HepG2 (cell line): ENCODE data around the gene DNAJA2. TPM values are rescaled to one million over a fixed set of nuclear protein-coding genes. Genes with fewer than 3 reads are reported as not detected.

Experiments
- FOXC1 ChIP-seq: sonication (generic); formaldehyde crosslinking; IDR thresholded peaks from 2 replicates; pipeline ENCODE4 v1.8.0; 2022; ENCODE audit warnings: mild to moderate bottlenecking, missing genetic modification reagents, borderline replicate concordance
- IRX3 ChIP-seq: sonication (generic); formaldehyde crosslinking; IDR thresholded peaks from 2 replicates; pipeline ENCODE4 v1.8.1; 2023; ENCODE audit warnings: mild to moderate bottlenecking, low read depth, missing genetic modification reagents, borderline replicate concordance
- MED8 ChIP-seq: sonication (generic); formaldehyde crosslinking; IDR thresholded peaks from 2 replicates; pipeline ENCODE4 v1.8.1; 2023; ENCODE audit warnings: mild to moderate bottlenecking, missing genetic modification reagents; ENCODE audit not compliant: insufficient replicate concordance
- NCOA5 ChIP-seq: sonication (generic); formaldehyde crosslinking; IDR thresholded peaks from 2 replicates; pipeline ENCODE4 v1.4.0; 2020; ENCODE audit warnings: missing genetic modification reagents
- PHF8 ChIP-seq: sonication (generic); formaldehyde crosslinking; IDR thresholded peaks from 2 replicates; pipeline ENCODE4 v1.5.0; 2020; ENCODE audit warnings: missing genetic modification reagents
- POLR2A ChIP-seq, 2 experiments: IDR thresholded peaks; 2 replicates each; pipeline ENCODE4 v1.6.1; 2011; ENCODE audit warnings: low read depth in 2 of 2, low read length in 2 of 2, mild to moderate bottlenecking in 1 of 2, moderate library complexity in 1 of 2; ENCODE audit not compliant: insufficient read depth in 1 of 2
- RNF2 ChIP-seq: fragments of 450-650 bp; conservative IDR thresholded peaks from 2 replicates; pipeline ENCODE4 v1.6.1; 2016; ENCODE audit warnings: low read depth
- TOE1 ChIP-seq: sonication (generic); formaldehyde crosslinking; IDR thresholded peaks from 2 replicates; pipeline ENCODE4 v1.4.0; 2020; ENCODE audit warnings: mild to moderate bottlenecking, missing genetic modification reagents
- ZBTB4 ChIP-seq: sonication (generic); formaldehyde crosslinking; IDR thresholded peaks from 2 replicates; pipeline ENCODE4 v1.4.0; 2020; ENCODE audit warnings: missing genetic modification reagents, mild to moderate bottlenecking, borderline replicate concordance
- ZBTB43 ChIP-seq: sonication (generic); formaldehyde crosslinking; conservative IDR thresholded peaks from 2 replicates; pipeline ENCODE4 v1.4.0; 2020; ENCODE audit warnings: missing genetic modification reagents
- ZNF138 ChIP-seq: sonication (generic); formaldehyde crosslinking; IDR thresholded peaks from 2 replicates; pipeline ENCODE4 v1.5.0; 2020; ENCODE audit warnings: mild to moderate bottlenecking, low read depth, missing genetic modification reagents
- ZNF253 ChIP-seq: sonication (generic); formaldehyde crosslinking; IDR thresholded peaks from 2 replicates; pipeline ENCODE4 v1.8.0; 2022; ENCODE audit warnings: mild to moderate bottlenecking, missing genetic modification reagents, borderline replicate concordance
- ZNF354B ChIP-seq: sonication (generic); formaldehyde crosslinking; IDR thresholded peaks from 2 replicates; pipeline ENCODE4 v1.8.0; 2022; ENCODE audit warnings: mild to moderate bottlenecking, missing genetic modification reagents
- ZNF460 ChIP-seq: sonication (generic); formaldehyde crosslinking; IDR thresholded peaks from 2 replicates; pipeline ENCODE4 v1.5.1; 2020; ENCODE audit warnings: missing genetic modification reagents, mild to moderate bottlenecking, borderline replicate concordance
- ZNF550 ChIP-seq: sonication (generic); formaldehyde crosslinking; IDR thresholded peaks from 2 replicates; pipeline ENCODE4 v1.4.0; 2020; ENCODE audit warnings: mild to moderate bottlenecking, missing genetic modification reagents, borderline replicate concordance
- ZNF841 ChIP-seq: sonication (generic); formaldehyde crosslinking; IDR thresholded peaks from 2 replicates; pipeline ENCODE4 v1.8.1; 2023; ENCODE audit warnings: missing genetic modification reagents, borderline replicate concordance
- polyA plus RNA-seq, 8 experiments: library from polyadenylated mRNA; depleted of rRNA in 3 of 8; stranded (reverse) in 7 of 8; unstranded in 1 of 8; fragments of >200 nt; fragmentation: Illumina TruSeq in 4 of 8; extraction: Trizol in 4 of 8; gene quantifications; 2 replicates each; pipeline versions ENCODE4 v1.2.1 to v1.2.3, GENCODE V29; 2011 to 2016; ENCODE audit warnings: low read depth in 4 of 8, missing spikeins in 1 of 8, mixed read lengths in 1 of 8; ENCODE audit not compliant: insufficient read depth in 1 of 8
- total RNA-seq, 5 experiments: library from RNA; depleted of rRNA; stranded (reverse); fragments of >200 nt; fragmentation: Illumina TruSeq; extraction: Trizol; gene quantifications; 2 replicates each; pipeline ENCODE4 v1.2.3, GENCODE V29; 2016; ENCODE audit warnings: low read depth in 1 of 5
- TF ChIP-seq, protein P1 (sequence below): sonication (generic); formaldehyde crosslinking; IDR thresholded peaks from 2 replicates; pipeline ENCODE4 v1.4.0; 2020; ENCODE audit warnings: missing genetic modification reagents, borderline replicate concordance
- TF ChIP-seq, protein P2 (sequence below): sonication (generic); formaldehyde crosslinking; IDR thresholded peaks from 2 replicates; pipeline ENCODE4 v1.8.0; 2022; ENCODE audit warnings: mild to moderate bottlenecking, missing genetic modification reagents; ENCODE audit not compliant: insufficient replicate concordance

DNAJA2 gene
- total and polyA plus RNA-seq, 2 of the 13 experiments (the other 11 are each of a cell fraction or from before 2014, with no cell fraction given) = 25.4 to 176 TPM

GRCh38 chr16:46973207-46973995 is at the start of gene DNAJA2 (continued):
- 0 out of 2 replicates have a peak, but pooled peaks have one; percentile 25 for TF ChIP-seq NCOA5
- peak; percentile 89; the same call in 1 of the 2 replicates for TF ChIP-seq FOXC1 (CRISPR knock-in tag)
- TF ChIP-seq, protein P1, sequence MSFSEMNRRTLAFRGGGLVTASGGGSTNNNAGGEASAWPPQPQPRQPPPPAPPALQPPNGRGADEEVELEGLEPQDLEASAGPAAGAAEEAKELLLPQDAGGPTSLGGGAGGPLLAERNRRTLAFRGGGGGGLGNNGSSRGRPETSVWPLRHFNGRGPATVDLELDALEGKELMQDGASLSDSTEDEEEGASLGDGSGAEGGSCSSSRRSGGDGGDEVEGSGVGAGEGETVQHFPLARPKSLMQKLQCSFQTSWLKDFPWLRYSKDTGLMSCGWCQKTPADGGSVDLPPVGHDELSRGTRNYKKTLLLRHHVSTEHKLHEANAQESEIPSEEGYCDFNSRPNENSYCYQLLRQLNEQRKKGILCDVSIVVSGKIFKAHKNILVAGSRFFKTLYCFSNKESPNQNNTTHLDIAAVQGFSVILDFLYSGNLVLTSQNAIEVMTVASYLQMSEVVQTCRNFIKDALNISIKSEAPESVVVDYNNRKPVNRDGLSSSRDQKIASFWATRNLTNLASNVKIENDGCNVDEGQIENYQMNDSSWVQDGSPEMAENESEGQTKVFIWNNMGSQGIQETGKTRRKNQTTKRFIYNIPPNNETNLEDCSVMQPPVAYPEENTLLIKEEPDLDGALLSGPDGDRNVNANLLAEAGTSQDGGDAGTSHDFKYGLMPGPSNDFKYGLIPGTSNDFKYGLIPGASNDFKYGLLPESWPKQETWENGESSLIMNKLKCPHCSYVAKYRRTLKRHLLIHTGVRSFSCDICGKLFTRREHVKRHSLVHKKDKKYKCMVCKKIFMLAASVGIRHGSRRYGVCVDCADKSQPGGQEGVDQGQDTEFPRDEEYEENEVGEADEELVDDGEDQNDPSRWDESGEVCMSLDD = peak; percentile 96
- peak; percentile 91 for TF ChIP-seq TOE1 (CRISPR knock-in tag)
- TF ChIP-seq, protein P2, sequence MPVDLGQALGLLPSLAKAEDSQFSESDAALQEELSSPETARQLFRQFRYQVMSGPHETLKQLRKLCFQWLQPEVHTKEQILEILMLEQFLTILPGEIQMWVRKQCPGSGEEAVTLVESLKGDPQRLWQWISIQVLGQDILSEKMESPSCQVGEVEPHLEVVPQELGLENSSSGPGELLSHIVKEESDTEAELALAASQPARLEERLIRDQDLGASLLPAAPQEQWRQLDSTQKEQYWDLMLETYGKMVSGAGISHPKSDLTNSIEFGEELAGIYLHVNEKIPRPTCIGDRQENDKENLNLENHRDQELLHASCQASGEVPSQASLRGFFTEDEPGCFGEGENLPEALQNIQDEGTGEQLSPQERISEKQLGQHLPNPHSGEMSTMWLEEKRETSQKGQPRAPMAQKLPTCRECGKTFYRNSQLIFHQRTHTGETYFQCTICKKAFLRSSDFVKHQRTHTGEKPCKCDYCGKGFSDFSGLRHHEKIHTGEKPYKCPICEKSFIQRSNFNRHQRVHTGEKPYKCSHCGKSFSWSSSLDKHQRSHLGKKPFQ (CRISPR knock-in tag) = no peak
- TF ChIP-seq PHF8 (CRISPR knock-in tag) = peak; percentile 100
- peak; percentile 63 for TF ChIP-seq MED8 (CRISPR knock-in tag)
- no peak for TF ChIP-seq ZNF460 (CRISPR knock-in tag)
- TF ChIP-seq ZNF550 = no peak
- peak; percentile 96 for TF ChIP-seq RNF2
- 0 out of 2 replicates have a peak, but pooled peaks have one; percentile 73 for TF ChIP-seq ZNF841
- TF ChIP-seq ZNF138 = peak; percentile 98
- no peak; the same call in 1 of the 2 replicates for TF ChIP-seq ZBTB43 (CRISPR knock-in tag)
- peak; percentile 73; the same call in 1 of the 2 replicates for TF ChIP-seq ZBTB4 (CRISPR knock-in tag)
- peak; percentile 42; the same call in 1 of the 2 replicates for TF ChIP-seq ZNF354B
- peak; percentile 92 to 93 for TF ChIP-seq POLR2A (IDR thresholded peaks at IDR 0.05; ENCODE audit: insufficient read depth in 1 of 2, low read depth in 2 of 2, low read length in 2 of 2)
- TF ChIP-seq IRX3 = peak; percentile 82; the same call in 1 of the 2 replicates
- no peak; the same call in 1 of the 2 replicates for TF ChIP-seq ZNF253
